Activated CD4-positive, alpha-beta T cell treated with anti-CD3 and anti-CD28 coated beads for 24 hours (primary cell): ENCODE results near the gene TRNAU1AP.
A peak's percentile ranks its signal among the peaks of the same experiment; 100 is the strongest.
"Not testable (repeated sequence)": the region's sequence is repeated elsewhere in the genome, so short reads cannot be mapped to it uniquely, and the experiment has no call there.

ENCODE experiments used
- DNase-seq, 2 donors: peaks; one replicate each; pipeline ENCODE4 v3.0.0-alpha.2; 2020; ENCODE audit warnings: low read depth in 2 of 2

The TRNAU1AP gene

DNA sequence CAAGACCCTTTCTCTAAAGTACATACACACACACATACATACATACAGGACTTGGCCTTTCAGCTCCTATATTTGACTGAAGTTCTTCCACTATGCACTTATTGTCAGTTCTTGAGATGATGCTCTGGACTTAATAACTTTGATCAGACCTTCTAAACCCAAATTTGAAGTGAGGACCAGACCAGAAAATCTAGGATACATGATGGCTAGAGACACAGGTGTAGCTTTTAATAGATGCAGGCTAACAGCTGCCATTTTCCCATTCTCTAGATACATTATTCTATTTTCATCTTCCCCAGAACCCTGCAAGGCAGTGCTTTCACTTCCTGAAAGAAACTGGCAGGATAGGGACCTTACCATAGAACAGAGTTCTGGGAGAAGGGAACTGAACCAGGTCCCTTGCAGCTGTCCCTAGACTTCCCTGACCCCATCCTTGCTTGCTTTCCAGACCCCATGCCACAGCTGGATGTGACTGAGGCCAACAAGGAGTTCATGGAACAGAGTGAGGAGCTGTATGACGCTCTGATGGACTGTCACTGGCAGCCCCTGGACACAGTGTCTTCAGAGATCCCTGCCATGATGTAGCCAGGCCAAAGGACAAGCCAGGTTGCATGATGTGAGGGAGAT, 24.3 kb downstream of the TRNAU1AP start:
- DNase-seq: no peak

DNA sequence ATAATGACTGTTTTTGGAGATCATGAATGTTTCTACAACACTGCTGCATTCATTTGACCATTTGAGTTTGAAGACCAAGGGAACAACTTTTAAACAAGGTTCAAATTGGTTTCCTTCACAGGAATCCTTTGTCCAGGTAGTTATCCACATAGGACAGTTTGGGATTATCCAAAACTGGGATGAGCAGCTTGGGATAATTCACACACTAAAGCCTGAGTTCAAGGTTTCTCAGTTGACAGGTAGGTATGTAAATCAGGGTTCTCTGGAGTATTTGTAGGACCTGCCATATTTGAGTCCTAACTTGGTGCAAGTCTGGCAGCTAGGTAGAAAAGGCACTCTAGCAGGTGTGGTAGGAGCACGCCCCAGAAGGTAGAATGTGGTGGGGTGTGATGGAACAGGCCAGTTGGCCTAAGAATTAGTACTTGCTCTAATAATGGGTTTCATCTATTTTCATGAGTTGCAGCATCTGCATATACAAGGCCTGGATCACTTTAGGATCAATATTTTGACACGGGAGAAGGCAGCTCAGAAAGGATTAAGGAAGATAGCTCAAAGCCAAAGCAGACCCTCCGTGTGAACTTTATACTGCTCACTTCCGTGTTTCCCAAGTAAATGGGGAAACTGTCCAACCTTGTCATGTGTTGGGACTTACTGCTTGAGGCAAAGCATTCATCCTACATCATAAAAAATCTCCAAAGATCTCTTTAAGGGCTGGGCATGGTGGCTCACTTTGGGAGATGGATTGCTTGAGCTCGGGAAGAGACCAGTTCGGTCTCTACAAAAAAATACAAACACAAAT, 25.1 kb downstream of the TRNAU1AP start:
- no peak for DNase-seq

DNA sequence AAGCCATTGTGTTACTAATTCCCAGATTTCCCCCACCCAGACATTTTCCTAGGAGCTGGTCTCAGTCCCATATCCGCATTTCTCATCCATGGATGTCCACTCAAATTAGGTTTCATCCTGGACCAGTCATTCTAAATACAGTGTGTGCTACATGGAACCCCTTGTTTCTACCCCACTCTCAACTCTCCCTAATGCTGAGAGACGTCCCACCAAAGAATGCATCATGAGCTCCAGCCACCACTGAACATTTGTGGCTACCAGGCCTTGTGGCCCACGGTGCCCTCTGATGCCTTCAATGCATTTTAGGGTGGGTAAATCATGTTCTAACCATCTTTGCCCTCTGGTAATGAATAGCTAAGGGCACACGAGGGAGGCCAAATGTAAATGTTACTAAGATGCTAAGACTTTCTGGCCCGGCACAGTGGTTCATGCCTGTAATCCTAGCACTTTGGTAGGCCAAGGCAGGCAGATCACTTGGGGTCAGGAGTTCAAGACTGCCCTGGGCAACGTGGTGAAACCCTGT, 25.9 kb downstream of the TRNAU1AP start:
- no peak for DNase-seq

DNA sequence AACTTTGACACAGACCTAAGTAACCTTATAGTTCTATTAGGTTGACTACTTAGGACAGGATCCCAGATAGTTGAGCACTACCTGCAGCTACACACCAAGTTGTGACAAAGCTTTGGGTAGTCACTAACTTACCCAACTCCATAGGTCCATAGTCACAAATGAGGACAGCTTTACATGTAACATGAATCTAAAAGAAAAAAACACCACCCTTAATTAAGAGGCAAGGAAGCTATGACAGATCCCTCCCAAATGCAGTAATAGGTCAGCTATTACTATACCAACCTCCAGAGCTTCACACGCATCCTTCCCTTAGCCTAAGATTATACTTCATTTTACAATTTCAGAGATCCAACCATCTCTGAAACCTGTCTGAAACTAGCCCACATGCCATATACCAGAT, 26.5 kb downstream of the TRNAU1AP start:
- no peak for DNase-seq

DNA sequence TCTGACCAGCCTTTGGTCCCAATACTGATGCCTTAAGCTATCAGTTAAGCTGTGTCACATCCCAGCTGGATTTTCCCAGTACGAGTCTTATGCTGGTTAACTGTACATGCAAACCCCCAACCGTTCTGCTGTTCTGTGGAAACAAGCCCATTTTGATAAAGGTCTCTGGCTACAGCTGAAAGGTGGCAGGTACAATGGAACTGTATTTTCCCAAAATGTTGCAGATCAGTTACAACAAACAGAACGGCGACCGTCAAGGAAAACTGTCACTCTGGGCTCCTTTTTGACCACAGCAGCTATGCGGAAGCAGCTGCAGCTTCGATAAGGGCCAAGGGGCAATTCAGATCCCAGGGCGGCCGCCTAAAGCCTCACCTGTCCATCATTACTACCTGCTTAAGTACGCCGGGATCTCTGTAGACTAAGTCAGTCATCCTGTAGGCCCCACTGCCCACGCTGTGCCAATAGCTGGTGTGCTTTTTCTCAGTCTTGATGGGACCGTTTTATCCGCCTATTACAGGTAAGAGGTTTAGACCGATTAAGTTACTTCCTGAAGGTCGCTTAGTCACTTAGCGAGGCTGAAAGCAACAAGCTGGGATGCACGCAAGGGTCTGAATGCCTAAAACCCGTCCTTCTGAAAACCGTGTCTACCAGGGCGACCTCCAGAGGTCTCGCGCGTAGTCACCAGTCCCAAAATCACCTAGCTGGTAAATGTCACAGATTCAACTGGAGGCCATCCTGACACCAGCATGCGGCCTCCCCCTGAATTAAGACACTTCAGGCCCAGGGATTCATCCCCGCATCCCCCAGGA, 28.0 kb downstream of the TRNAU1AP start:
- no peak for DNase-seq

DNA sequence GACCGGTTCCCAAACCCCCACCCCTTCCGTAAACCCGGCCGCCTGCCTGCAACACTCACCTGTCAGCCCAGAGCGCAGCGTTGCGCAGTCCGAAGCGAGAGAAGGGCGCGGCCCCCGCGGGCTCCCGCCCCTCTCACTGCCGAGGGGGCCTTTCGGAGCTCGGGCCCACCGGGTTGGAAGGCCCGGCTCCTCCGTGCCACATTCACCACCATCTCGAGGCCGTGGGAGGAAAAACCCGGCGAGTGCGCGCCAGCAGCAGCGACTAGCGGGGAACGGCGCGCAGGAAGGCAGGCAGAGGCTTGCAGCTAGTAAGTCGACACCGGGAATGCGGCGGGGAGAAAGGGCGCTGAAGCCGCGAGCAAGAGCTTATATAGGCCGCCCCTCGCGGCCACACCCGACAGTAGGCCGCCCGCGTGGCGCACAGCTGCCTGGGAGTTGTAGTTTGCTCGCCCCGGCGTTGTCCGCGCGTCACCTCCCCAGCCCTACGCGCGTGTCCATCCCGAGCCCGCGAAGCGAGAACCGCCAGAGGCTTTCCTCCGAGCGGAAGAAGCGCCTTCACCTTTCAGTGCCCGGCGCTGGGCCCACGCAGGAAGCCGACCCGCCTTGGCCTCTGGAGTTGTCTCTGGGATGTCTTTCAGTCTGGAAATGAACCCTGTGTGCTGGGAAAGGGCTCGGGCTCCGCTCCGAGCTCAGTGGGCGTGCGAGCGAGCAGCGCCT, 28.8 kb downstream of the TRNAU1AP start:
- DNase-seq: peak; percentile 88 to 89

DNA sequence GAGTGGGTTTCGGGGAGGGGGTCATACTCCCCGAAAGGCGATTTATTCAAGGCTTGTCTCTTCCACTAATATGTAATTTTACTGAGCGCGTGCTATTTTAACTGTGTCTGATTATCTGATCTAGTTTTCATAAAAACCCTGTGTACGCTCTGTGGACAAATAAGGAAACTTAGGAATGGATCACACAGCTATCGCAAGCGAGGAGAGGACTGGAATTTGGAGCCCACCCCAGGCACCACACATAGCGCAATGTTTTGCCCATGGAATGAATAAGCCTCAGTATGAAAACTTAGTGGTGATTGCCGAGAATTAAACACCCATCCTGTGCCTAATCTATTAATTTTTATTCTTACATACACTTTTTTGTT, 29.3 kb downstream of the TRNAU1AP start:
- no peak for DNase-seq

DNA sequence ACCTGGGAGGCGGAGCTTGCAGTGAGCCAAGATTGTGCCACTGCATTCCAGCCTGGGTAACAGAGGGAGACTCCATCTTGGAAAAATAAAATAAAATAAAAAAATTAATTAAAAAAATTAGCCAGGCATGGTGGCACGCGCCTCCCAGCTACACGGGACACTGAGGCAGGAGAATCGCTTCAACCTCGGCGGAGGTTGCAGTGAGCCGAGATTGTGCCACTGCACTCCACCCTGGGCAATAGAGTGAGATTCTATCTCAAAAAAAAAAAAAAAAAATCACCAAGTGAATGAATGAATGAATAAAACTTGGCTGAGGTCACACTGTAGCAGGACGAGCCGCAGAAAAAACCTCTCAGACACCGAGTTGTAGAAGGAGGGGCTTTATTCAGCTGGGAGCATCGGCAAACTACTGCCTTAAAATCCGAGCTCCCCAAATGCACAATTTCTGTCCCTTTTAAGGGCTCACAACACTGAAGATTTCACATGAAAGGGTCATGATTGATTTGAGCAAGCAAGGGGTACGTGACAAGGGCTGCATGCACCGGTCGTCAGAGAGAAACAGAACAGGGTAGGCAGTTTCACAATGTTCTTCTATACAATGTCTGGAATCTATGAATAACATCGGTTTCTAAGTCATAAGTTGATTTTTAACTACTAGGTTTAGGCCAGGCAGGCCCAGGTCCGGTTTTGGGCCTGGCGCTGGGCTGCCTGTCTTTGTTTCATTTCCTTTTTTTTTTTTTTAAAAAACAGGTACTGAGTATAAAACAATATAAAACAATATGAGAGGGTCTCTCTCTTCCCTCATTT, 33.9 kb downstream of the TRNAU1AP start:
- not testable (repeated sequence) for DNase-seq

DNA sequence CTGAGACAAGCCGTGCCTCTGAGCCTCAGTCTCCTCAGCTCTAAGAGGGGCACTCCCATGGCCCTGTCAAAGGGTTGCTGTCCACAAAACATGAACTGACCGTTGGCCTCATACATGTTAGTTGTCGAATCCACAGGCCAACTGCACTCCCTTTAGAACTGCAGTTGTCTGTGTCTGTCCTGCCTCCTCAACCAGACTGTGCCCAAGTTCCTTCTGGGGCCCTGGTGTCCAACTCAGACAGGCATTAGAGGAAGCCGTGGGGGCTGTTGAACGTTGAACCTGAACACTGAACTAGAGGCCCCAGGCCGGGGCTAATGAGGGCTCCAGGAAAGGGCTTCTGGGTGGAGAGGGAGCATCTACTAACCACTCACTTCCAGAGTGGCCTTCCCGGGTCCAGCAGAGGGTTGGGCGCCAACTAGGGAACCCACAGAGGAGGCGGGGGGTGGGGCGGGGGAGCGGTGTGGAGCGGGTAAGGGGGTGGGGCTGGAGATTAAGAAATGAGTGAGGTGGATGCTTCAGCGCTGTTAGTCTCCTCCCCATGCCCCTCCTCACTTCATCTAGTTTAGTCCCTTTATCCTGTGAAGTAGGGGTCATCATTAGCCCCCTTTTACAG, 38.9 kb downstream of the TRNAU1AP start, which contains the start of gene RAB42:
RAB42 (plus strand) TSS at position 558 of the 613 bp plus-strand sequence. CDS start 247 bp downstream, outside the sequence.
- no peak for DNase-seq

DNA sequence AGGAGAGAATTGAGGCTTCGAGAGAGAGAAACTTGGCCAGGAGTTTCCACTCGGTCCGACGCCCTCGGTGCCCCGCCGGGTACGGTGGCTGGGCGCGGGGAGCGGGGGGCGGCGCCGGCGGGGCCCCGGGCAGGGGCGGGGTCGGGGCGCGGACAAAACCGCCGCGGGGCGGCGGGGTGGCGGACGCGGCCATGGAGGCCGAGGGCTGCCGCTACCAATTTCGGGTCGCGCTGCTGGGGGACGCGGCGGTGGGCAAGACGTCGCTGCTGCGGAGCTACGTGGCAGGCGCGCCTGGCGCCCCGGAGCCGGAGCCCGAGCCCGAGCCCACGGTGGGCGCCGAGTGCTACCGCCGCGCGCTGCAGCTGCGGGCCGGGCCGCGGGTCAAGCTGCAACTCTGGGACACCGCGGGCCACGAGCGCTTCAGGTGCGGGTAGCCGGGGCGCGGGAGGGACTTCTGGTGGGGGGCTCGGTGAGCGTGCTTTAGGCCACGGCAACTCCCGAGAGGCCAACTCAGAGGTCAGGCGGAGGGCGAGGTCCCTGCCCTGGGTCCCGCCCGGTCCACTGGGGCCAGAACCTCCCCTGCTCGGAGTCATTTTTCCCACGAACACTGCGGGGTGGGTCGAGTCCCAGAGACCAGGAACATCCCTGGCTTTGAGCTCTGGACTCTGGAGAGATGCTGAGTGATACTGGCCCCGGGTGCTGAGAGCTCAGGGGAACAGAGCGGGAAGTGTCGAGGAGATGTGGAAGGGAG, 39.6 kb downstream of the TRNAU1AP start:
- DNase-seq: no peak

DNA sequence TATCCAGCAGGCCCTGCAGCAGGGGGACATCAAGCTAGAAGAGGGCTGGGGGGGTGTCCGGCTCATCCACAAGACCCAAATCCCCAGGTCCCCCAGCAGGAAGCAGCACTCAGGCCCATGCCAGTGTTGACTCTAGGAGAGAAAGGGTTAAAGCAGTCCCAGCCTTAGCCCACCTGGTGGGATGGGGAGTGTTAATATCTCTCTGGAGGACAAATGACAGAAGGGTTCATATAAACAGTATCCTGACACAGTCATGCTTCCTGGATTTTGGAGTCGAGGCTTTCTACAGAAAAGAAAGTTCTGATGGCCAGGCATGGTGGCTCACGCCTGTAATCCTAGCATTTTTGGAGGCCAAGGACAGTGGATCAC, 41.1 kb downstream of the TRNAU1AP start:
- not testable (repeated sequence) for DNase-seq

DNA sequence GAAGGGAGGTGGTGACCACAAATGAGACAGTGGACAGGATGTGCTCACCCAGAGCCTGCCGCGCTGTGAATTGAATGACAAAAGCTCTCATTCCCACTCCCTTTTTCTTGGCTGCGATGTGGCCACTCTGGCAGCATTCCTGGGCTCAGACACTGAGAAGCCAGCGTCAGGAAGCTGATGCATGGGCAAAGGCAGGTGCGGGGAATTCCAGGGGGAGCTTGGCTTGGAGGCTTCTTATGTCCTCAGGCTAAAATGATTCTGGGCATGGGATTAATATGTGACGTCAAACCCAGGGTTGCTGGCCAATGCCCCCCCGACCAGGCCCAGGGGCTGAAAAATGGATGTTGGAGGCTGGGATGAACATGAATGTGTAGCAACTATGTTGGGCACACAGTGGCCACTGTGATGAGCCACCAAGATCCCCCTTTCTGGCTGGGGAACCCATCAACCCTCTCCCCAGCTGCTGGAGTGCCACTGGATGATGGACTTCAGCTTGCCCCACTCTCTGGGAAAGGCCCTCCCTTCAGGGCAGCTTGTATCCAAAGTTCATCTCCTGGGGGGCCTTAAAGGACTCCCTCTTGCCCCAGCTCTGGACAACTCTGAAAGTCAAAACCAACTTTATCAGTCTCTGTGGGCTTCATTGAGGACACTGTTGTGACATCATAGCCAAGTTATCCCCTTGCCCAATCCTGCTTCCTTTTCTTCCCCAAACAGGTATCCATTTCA, 42.0 kb downstream of the TRNAU1AP start:
- not testable (repeated sequence) for DNase-seq

DNA sequence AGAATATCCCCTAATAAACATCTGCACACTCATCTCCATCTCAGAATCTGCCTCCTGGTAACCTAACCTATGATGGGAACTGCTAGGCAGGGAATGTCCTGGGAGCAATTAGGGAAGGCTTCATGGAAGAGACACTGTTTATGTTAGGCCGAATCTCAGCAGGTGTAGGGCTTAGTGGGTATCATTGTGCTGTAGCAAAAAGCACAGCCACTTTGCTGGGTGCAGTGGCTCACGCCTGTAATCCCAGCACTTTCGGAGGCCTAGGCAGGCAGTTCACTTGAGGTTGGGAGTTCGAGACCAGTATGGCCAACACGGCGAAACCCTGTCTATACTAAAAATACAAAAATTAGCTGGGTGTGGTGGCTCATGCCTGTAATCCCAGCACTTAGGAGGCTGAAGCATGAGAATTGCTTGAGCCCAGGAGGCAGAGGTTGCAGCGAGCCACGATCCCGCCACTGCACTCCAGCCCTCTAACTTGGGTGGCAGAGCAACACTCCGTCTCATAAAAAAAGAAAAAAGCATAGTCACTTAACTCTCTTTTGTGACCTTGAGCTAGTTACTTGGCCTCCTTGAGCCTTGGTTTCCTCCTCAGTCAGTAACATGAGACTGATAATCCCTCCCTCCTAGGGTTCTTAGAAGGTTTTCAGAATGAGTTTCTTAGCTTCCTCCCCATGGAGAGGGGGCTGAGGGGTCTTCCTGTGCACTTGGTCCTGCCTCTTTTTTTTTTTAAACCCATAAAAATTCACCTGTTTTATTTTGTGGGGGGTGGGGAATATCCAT, 42.7 kb downstream of the TRNAU1AP start:
- no peak for DNase-seq

DNA sequence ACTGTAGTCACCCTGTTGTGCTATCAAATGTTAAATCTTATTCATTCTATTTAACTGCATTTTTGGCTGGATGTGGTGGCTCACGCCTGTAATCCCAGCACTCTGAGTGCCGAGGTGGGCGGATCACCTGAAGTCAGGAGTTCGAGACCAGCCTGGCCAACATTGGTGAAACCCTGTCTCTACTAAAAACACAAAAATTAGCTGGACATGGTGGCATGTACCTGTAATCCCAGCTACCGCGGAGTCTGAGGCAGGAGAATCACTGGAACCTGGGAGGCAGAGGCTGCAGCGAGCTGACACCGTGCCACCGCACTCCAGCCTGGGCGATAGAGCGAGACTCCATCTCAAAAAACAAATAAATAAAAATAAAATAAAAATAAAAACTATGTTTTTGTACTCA, 43.4 kb downstream of the TRNAU1AP start:
- DNase-seq: not testable (repeated sequence)

DNA sequence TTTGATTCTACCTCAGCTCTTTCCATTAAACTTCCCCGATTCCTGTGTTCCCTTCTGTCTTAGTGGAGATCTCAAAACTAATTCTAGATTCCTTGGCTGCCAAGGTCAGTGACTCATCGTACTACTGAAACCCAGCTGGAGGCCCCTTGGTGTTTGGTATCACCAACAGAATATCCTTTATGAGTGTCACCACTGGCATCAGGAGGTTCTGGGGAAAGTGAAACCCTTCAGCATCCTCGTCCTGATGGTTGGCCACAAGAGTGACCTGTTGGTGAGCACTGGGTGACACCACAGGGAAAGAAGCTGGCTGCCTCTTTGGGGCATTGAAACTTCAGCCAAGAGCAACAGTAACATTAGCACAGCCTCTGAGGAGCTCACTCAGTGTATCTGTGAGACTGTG, 48.8 kb downstream of the TRNAU1AP start:
- no peak for DNase-seq

DNA sequence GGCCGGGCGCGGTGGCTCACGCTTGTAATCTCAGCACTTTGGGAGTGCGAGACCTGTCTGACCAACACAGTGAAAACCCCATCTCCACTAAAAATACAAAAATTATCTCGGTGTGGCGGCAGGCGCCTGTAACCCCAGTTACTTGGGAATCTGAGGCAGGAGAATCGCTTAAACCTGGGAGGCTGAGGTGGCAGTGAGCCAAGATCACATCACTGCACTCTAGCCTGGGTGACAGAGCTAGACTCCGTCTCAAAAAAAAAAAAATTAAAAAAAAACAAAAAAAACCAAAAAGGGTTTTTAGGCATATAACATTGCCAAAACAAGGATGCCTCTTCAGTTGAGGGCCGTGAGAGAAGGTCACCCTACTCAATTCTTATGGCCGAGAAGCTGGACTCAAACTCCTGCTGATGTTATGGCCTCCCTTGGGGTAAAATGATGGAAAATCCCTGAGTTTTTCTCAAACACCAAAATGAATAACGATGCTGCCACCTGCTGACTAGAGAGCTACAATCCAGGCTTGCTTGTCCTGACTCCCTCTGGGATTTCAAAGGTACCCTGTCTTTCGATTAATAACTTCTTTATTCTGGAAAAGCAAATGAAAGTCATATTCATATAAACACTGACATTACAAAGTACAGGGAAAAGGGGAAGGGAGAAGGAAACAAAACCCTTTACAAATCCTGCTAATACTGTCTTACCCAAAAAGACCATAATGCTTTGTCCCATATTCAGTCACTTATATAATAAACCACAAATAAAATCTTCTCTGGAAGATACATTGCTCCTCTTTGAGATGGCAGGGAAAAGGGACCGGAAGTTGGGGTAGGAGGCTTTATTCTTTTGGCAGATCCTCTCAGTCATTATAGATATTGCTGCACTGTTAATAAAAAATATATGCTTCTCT, 49.9 kb downstream of the TRNAU1AP start:
- no peak for DNase-seq

DNA sequence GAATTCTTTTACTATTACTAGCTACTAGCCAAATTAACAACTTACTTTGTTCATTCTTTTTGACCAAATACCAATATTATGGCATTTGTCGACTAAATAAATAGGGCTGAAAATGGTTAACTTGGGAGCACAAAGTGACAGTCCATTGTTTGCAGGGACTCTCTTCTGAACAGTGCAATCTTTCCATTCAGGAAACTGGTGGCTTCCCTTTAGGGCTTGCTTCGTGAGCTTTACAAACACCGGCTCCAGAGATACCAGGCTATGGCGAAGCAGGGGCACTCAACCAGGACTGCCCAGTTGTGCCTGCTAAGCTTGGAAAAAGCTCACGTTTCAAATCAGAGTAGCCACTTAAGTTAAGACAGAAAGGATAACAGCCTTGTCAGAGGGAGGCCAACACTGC, 51.5 kb downstream of the TRNAU1AP start:
- DNase-seq: no peak
